Left lobe of liver (tissue), 2 donors: Measurements from ENCODE around the gene GPR137. TPM values are rescaled to one million over a fixed set of nuclear protein-coding genes. Genes with fewer than 3 reads are reported as not detected.

Experiments
- ATAC-seq: fragments of 200-7000 bp; cut with Tn5 transposase; one replicate; pipeline ENCODE4 v1.9.1; 2020; ENCODE audit warnings: mild to moderate bottlenecking, moderate library complexity
- DNase-seq: peaks from one replicate; pipeline ENCODE4 v3.0.0-alpha.2; 2020; ENCODE audit warnings: low spot score
- total RNA-seq: library from RNA; stranded (reverse); gene quantifications from one replicate; pipeline ENCODE4 v1.2.1, GENCODE V29; 2021
- donor health status: DM: no; HTN: no; CAD: no; lungs with moderate emphysema.
- donor health status: DM: no; HTN: yes; CAD: no.

Gene GPR137
- total RNA-seq, 1 donor from 2014 or later, result 26.8 TPM

DNA sequence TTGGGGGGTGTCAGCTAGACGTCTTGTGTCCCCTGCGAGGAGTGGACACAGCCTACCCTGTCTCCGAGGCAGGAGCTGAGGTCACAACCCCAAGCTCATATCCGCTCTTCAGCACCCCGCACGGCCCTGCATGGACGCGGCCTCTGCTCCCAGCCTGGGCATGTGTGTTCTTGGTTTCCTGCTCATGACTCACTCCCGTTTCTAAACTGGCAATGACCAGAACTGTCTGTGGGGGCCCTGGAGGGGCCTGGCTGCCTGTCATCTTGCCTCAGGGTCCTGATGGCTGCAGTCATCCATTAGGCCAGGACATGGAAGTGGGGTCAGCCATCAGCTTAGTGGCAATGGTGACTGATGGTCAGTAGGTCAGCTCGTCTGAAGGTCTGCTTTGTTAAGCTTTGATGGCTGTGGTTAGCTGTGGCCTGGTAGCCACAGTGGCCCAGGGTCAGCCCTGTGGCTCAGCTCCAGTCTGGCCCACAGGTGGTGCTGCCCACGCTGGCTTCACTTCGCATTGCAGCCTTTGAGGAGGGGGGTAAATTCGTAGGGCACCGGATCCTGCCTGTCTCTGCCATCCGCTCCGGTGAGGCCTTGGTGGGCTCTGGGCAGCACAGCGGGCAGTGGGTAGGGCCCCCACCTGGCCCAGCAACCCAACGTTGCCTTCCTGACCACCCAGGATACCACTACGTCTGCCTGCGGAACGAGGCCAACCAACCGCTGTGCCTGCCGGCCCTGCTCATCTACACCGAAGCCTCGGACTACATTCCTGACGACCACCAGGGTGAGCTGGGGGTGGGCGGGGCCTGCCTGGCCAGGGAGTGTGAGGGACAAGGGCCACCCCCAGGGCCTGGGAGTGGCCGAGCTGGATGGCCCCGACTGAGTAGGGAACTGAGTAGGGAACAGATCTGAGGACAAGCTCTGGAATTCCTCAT lies 22.4 kb upstream of the GPR137 start:
- no peak for DNase-seq
- no peak for ATAC-seq

DNA sequence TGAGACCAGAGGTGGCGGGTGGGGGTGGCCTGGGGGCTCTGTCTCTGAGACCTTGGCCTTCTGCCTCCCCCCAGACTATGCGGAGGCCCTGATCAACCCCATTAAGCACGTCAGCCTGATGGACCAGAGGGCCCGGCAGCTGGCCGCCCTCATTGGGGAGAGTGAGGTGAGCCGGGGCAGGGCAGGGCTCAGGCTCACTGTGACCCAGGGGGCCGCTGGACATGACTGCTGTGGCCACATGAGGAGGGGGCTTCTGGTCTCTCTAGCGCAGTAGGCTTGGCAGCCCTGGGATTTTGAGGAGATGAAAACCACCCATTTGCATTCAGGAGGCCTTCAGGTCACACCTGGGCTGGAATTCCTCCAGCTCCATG lies 21.7 kb upstream of the GPR137 start:
- DNase-seq, result no peak

DNA sequence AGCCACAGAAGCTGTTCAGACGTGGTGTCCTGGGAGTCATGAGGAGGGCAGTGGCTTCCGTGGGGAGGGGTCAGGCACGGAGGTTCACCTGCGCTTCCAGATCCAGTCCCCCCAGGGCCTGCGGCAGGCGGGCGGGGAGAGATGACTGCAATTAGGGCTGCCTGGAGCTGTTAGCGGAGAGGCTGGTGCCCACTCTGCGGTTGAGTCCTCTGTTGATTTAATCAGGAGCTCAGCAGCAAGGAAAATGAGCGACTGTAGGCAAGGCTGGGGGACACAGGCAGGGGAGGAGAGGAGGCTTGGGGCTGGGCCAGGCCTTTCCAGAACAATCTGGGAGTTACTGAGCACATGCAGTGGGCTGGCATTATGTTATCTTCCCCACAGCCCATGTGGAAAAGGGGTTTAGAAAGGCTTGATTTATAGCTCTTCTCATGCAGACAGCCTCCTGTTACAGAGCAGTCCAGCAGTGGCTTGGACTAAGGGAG lies 21.2 kb upstream of the GPR137 start:
- DNase-seq, result no peak
- ATAC-seq, result no peak

More for the DNA sequence above, 21.7 kb upstream of the GPR137 start:
- no peak for ATAC-seq

DNA sequence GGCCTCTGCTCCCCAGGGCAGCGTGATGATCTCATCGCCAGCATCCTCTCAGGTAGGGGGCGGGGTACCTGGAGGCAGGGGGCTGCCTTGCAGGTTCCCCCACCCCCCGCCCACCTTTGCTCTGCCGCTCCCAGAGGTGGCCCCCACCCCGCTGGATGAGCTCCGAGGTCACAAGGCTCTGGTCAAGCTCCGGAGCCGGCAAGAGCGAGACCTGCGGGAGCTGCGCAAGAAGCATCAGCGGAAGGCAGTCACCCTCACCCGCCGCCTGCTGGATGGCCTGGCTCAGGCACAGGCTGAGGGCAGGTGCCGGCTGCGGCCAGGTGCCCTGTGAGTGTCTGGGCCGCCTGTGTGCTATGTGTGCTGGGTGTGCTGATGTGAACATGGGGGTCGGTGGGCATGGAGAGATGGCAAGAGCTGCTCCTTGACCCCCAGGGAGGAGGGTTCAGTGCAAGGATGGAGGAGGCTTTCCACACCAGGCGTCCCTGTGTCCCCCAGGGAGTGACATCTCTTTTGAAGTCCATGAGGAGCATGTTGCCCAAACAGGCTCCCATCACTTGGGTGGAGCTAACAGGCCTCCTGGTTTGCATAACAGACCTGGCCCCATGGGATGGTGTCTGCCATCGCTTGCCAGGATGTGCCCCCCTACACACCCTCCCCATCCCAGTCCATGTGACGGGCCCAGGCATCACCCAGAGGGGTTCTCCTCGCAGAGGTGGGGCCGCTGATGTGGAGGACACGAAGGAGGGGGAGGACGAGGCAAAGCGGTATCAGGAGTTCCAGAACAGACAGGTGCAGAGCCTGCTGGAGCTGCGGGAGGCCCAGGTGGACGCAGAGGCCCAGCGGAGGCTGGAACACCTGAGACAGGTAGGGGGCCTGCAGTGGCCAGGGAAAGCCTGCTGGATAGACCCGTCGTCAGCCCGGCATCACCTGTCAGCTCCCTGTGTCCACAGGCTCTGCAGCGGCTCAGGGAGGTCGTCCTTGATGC lies 20.2 kb upstream of the GPR137 start:
- DNase-seq (no peak), ATAC-seq (no peak)

DNA sequence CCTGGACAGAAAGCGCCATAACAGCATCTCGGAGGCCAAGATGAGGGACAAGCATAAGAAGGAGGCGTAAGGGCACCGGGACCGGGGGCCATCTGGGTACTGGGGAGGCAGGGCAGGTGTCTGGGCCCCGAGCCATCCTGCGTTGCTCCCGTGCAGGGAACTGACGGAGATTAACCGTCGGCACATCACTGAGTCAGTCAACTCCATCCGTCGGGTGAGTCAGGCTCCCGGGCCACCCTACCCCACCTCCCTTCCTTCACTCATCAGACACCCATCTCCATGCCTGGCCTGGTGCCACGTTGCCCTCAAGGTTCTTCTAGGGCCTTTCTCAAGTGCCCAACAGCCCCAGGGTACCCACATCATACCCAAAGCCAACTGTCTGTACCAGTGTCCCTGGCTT lies 19.3 kb upstream of the GPR137 start:
- ATAC-seq (no peak), DNase-seq (no peak)

DNA sequence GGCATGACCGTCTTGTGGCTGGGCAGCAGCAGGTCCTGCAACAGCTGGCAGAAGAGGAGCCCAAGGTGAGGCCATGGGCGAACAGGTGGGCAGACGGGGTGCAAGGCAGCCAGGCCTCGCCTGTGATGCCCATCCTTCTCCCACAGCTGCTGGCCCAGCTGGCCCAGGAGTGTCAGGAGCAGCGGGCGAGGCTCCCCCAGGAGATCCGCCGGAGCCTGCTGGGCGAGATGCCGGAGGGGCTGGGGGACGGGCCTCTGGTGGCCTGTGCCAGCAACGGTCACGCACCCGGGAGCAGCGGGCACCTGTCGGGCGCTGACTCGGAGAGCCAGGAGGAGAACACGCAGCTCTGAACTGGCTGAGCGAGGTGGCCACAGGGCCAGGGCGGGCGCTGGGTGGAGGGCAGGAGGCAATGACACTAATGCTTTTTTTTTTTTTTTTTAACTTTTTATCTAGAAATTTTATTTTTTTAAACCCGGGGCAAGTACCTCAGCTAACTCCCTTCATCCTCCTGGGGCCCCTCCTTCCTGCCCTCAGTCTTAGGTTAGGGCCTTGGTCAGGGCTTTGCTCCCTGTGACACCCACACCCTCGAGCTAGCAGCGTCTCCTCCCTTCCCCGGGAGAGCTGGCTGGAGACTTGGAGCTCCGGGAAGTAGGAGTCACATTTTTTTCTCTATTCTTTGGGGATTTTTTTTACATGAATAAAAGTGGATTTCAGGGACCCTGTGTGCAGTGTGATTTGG lies 18.3 kb upstream of the GPR137 start:
- DNase-seq, result no peak

DNA sequence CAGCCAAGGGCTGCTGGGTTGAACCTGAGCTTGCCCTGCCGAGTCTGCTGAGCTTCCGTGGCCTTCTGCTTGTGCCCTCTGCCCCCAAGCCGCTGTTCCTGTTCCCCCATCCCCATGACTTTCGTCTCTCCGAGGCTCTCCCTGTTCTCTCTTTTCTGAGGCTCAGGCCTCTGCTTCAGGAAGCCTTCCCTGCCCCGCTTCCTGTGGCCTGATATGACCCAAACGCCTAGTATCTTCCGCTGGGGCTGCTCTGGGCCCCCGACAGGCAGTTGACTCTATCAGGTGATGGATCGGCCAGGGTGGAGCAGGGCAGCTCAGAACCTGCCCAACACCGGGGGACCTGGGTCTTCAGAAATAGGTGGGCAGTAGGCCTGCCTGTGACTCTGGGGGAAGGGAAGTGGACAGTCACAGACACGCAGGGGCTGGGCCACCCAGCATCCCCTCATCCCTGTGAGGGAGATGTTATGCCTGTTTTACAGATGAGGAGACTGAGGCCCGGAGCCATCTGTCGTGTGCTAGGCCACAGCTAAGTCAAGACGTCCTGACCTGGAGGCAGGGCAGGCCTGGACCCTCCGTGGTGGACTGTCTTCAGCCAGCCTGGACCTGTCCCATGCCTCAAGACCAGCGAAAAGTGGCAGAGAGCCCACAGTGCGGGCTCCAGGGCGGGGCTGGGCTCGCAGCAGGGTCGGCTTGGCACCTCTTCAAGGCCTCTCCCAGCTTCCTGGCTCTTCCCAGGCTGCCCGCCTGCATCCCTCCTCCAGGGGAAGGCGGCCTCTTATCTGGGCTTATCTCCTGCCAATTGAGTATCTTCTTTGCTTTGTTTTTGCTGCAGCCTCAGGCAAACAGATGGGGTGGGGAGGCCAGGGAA lies 17.4 kb upstream of the GPR137 start:
- ATAC-seq, result no peak
- DNase-seq, result peak; percentile 73

More for the DNA sequence above, 18.3 kb upstream of the GPR137 start:
- no peak for ATAC-seq

DNA sequence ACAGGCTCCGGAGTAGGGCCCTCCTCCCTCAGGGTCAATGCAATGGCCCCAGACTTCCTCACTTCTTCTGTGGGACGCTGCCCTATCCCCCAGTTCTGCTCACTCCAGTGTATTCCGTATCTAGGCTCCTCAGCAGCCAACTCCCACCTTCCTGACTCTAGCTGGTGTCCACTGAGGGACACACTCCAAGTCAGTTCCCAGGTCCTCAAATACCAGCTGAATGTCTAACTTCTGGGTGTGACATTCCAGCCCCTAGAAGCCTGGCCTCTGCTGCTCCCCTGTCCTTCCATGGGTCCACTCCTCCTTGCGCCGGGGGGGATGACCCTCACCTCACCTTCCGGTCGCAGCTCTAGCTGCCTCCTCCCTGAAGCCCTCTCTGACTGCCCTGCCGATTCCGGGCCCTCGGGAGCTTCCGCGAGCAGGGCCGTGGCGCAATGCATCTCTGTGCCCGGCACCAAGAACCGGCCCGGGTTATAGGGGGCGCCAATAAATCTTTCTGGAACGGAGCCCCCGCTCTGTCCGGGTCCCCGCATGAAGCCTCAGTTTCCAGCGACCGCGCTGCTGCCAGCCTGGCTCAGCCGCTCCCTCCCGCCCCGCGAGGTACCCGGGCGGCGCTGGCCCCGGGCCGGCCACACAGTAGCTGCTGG lies 16.6 kb upstream of the GPR137 start:
- DNase-seq, result peak; percentile 73
- ATAC-seq, result peak; percentile 21

DNA sequence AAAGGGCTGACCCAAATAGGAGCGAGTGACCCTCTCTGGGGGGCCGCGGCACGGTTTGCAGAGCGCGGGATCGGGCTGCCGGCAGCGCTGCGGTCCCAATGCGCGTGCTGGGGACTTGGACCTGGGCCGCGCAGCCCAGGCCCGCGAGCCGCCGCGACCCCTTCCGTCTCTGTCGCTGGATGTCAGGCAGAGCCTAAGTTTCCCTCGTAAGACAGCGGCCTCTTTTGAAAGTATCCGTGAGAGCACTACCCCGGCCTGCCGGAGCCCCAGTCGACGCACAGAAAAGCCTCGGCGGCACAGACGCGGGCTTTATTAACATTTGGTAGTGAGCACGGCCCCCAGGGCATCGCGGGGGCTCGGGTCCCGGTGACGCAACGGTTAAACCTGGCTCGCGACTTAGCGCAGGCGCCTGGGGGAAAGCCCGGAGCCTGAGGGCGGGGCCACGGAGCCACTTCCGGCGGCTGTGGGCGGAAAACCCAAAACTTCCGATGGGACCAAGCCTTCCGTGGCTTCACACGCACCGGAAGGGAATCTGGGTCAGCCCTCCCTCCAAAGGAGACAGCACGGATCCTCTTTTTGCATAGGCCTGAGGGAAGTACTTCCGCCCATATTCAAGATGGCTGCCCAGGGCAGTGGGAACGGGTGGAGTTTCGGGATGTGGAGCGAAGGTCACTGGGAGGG lies 16.0 kb upstream of the GPR137 start:
- ATAC-seq (peak; percentile 77), DNase-seq (peak; percentile 99)

DNA sequence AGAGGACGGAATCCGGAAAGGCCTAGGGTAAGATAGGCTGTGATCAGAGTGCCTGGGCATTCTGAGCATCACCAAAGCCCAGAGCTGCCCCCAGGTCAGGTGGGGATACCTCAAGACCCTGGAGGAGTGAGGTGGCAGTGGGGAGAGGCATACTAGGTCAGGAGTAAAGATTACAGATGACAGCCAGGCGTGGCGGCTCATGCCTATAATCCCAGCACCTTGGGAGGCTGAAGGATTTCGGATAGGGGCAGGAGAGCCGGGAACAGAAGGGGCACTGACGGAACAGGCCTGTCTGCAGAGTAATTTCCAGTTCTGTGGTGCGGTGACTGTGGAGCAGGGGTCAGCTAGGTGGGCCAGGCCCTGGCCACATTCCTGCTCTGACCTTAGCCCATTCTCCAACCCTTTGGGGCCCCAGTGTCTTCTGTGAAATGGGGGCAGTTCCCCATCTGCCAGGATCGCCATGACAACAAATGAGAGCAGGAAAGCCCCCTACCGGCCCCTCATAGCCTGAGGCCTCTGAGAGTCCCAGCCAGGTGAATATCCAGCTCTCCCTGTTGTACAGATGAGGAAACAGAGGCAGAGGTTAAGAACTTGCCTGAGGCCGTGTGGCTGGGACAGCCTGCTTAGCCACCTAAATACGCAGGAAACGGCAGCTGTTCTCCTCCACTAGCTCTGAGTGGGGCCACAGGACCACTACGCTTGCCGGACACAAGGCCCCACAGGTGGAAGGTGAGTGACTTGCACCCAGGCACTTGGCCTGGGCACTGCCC lies 10.4 kb upstream of the GPR137 start:
- no peak for ATAC-seq
- DNase-seq, result no peak

DNA sequence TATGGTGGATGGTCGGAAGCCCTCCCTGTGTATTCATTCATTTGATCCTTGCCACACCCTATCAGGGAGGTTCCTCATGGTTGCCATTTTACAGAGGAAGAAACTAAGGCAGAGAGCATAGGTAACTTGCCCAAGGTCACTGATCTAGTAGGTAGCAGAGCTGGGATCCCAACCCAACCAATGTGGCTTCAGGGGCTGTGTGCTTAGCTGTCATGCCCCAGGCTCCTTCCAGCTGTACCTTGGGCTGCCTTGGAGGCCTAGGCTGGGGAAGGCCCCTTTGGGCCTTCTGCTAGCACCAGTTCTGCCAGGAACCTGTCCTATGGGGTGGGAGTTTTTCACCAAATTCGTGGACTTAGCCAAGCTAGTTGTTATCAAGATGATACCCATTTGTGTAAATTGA lies 9.8 kb upstream of the GPR137 start:
- DNase-seq (no peak), ATAC-seq (no peak)

DNA sequence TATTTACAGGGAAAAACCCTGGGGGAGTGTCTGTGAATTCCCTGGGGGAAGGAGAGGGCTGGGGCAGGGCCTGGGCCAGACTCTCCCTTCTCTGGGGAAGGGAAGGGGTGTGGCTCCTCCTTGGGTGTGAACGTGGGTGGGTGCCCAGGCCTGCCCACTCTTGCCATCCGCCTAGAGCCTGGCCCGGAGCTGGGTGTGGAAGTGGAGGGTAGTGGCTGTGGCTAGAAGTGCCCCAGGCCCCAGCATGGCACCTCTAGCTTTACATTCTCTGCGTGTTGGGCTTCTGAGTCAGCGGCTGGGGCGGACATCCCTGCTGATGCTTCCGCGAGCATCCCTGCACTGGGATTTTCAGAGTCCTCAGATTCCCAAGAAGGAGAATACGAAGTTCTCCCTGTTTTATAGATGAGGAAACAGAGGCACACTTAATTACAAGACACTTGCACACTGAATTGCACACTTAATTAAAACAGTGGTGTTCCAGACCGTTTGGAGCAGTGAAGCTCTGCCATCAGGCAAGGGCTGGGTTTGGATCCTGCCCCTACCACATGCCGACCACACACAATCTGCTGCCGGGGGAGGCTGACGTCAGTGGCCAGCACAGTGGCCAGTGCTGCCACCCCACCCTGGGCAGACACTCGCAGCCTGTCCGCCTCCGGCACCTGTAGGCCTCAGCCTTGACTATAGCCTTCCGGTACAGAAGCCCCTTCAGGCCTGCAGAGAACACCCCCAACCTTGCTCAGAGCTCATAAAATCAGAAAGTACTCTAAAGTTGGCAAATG lies 8.8 kb upstream of the GPR137 start:
- ATAC-seq, result no peak
- no peak for DNase-seq

DNA sequence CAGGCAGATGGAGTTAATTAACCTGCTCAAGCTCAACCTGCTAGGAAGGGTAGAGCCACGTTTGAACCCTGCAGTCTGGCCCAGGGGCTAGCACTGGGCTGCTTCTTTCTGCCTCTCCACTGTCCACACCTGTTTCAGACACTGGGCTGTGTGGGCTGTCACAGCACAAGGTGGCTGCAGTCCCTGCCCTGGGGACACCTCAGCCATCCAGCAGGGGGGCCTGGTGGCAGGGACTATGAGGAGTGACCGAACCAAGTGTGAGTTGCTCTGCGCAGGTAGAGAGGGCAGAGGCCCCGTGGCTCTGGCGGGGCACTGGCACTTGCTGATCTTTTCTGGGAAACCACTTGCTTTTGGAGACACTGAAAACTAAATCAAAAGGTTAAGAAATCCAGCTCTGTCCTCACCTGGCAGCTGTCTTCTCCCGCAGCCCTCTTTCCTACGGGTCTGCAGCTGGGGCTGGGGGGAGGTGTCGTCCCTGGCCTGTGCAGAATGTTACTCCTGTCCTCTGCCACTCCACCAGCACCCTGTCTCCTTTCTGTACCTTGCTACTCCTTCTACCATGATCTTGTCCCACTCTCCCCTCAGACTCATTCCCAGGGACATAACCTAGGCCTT lies 7.0 kb upstream of the GPR137 start:
- ATAC-seq (no peak), DNase-seq (no peak)

DNA sequence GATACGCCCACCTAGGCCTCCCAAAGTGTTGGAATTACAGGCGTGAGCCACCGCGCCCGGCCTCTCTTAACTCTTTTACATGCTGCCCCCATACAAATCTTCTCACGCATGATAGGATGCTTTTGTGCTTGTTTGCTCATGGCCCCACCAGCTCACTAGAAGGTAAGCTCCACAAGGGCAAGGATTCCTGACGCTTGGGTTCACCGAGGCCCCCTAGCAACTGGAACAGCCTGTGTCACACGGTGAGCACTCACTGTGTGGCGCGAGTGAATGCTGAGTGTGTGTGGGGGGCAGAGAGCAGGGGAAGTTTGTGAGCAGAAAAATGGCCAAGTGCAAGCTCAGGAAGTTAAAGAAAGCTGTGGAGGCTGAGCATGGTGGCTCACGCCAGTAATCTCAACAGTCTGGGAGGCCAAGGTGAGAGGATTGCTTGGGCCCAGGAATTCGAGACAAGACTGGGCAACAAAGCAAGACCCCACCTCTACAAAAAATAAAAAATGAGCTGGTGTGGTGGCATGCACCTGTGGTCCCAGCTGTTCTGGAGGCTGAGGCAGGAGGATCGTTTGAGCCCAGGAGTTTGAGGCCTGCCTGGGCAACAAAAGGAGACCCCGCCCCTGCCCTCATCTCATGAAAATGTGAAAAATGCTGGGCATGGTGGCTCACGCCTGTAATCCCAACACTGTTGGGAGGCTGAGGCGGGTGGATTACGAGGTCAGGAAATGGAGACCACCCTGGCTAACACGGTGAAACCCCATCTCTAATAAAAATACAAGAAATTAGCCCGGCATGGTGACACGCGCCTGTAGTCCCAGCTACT lies 3.5 kb upstream of the GPR137 start:
- DNase-seq (no peak), ATAC-seq (no peak)

DNA sequence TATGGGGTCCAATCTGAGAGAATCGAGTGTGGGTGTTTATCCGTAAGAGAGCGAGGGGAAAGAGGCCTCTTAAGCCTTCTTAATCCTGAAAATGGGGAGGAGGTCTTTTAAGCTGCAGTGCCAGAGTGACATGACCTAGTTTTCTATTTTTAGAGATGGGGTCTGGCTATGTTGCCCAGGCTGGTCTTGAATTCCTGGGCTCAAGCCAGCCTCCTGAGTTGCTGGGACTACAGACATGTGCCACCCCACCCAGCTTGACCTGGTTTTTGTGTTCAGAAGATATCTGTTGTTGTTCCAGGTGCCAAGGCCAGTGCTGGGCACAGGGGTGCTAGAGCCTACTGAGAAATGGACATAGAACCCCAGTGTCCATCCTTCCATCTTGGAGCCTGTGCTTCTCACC lies 2.6 kb upstream of the GPR137 start:
- DNase-seq, result no peak

More for the DNA sequence above, 2.6 kb upstream of the GPR137 start:
- ATAC-seq, result no peak
